SHP77 (cell line): Measurements from ENCODE around the gene CIC.

Experiments
- DNase-seq, 2 experiments: peaks; one replicate each; lab custom pipeline; 2025; lab: John Stamatoyannopoulos, UW

Gene CIC

GRCh38 chr19:42277821-42278451 lies 8.9 kb downstream of the CIC start:
- DNase-seq: no peak

GRCh38 chr19:42278452-42279154 lies 9.6 kb downstream of the CIC start:
- no peak for DNase-seq

- no peak for DNase-seq
These were observed 10.3 kb downstream of the CIC start for GRCh38 chr19:42279155-42279901.

- DNase-seq: peak; percentile 87 to 91
These were observed 11.1 kb downstream of the CIC start for GRCh38 chr19:42279902-42280814.

- no peak for DNase-seq
These were observed 11.7 kb downstream of the CIC start for GRCh38 chr19:42280815-42281145.

- DNase-seq: peak in 1 of 2 experiments; percentile 26
These were observed 12.2 kb downstream of the CIC start for GRCh38 chr19:42281146-42281826.

- DNase-seq: no peak
These were observed 13.0 kb downstream of the CIC start for GRCh38 chr19:42281827-42282762.

- DNase-seq: no peak
These were observed 13.8 kb downstream of the CIC start for GRCh38 chr19:42282819-42283187.

- peak; percentile 82 to 92 for DNase-seq
These were observed 14.4 kb downstream of the CIC start for GRCh38 chr19:42283188-42284065.

GRCh38 chr19:42284066-42284501 lies 15.0 kb downstream of the CIC start:
- DNase-seq: peak; percentile 64 to 72

- DNase-seq: no peak
These were observed 15.7 kb downstream of the CIC start for GRCh38 chr19:42284591-42285341.

GRCh38 chr19:42285541-42285941 lies 16.5 kb downstream of the CIC start:
- no peak for DNase-seq

GRCh38 chr19:42285988-42286348 lies 16.9 kb downstream of the CIC start:
- DNase-seq: no peak

- DNase-seq: no peak
These were observed 17.4 kb downstream of the CIC start for GRCh38 chr19:42286349-42287016.

- DNase-seq: no peak
These were observed 18.2 kb downstream of the CIC start for GRCh38 chr19:42287017-42287826.

GRCh38 chr19:42287827-42288107 lies 18.7 kb downstream of the CIC start:
- DNase-seq: no peak

- no peak for DNase-seq
These were observed 19.3 kb downstream of the CIC start for GRCh38 chr19:42288387-42288786.
